HG02840 (cell line): ENCODE data around the gene LIFR.

ENCODE experiments used
- ATAC-seq: cut with Tn5 transposase; IDR thresholded peaks from one replicate; pipeline ENCODE4 v1.9.1; 2021; ENCODE audit warnings: mild to moderate bottlenecking, moderate library complexity, moderate number of reproducible peaks; ENCODE audit not compliant: unreplicated experiment, low FRiP score

LIFR gene

DNA sequence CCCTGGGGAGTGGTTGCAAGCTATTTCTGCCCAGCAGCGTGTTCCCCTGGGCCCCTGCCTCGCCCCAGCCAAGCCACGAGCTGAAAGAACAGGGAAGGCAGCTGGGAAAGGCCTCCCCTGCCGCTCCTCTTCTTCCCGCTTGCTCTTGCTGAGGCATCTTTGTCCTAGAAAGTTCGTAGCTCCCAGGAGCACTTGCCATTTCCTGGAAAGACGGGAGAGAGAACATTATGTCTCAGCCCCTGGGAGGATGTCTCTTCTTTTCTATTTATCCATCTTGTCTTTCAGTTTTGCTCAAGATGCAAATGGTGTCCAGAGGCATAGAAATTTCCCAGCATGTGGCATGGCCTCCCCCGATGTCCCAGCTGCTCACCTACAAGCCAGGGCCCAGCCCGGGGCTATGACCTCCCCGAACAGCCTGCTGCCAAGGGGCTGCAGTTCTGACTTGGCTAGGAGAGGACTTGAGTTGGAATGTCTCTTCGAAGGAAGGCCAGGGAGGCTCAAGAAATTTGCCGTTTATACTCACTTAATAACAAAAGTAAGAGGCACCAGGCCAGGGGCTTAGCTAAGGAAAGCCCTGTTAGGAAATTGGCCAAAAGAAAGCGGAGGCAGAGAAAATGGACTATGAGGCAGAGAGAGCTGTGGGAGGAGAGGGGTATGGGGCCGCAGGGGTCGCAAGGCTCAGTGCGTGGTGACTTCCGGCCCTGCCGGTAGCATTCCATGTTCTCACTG, 87.3 kb downstream of the LIFR start:
- ATAC-seq: no peak

DNA sequence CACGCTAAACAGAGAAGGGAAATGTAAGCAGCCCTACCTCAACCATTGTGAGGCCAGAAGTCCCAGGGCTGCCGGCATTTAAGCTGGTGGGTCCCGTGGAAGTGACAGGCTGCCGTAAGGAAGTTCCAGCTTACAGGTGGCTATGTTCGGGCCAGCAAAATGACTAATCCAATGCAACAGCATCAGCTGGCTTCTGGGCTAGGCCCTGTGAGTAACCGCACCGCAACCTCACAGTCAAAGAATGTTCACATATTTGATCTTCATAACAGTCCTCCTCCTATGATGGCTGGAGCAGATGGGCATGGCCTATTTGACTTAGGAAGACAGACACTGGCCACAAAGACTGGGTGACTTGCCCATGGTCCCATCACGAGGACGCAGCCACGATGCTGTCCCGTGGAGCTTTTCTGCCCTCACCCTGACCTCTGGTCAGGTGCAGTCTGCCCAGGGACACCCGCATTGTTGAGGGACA, 88.2 kb downstream of the LIFR start:
- no peak for ATAC-seq

DNA sequence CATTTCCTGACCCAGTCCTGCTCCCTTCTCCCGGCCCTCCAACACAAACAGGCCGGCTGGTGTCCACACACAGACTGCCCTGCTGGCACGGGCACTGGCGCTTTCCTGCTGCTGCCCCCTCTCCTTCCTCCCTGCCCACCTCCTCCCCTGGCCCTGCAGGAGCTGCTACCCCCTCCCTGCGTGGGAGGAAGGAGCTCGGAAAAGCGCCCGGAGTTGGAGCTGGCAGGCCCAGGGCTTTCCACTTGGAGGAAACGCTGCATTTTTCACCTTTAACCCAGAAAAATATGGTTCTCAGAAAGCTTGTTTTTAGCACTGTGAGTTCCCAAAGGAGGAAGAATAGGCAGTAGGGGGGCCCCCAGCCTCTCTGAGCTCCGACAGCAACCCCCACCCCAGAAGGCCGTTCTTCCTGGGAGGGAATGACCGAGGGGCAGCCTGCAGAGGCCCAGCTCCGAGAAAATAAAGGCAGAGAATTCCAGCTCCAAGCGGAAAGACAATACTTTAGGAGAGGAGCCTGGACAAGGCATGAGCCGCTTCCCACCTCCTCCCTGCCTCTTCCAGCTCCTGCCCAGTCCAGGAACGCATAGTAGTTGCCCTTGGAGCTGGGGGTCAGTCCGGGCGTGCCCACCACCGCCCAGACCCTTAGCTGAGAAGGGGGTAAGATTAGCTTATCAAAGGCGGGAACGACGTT, 88.9 kb downstream of the LIFR start:
- no peak for ATAC-seq

DNA sequence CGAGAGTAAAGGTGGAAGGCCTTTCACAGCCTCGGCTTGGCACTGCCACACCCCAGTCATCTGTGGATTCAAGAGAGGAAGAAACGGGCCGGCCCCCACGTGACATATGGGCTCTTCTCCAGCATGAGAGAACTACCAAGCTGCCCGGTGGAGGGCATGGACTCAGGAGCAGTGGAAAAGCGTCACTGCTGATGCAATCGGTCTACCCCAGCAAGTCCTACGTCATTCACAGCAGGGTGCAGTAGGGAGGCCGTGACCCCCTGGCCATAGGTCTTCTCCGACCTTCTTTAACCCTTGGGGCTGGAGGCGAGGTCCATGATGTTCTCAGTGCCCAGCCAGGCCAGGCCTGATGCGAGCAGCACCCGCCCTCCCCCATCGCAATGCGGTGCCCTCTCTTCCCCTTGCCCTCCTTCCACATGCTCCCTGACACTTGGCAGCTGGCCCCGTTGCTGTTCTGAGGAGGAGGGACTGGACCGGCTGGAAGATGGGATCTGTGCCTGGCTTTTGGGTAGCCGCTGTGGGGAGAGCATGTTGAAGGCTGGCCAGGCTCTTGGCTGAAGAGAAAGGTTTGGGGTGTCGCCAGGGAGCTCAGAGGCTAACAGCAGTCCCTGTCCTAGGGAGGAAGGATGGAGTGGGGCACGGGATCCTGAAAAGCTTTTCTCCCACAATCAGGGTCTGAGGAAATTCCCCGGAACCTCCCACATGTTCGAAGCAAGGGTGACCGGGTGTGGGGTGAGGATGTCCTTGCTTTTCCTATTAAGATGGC, 89.8 kb downstream of the LIFR start:
- no peak for ATAC-seq

DNA sequence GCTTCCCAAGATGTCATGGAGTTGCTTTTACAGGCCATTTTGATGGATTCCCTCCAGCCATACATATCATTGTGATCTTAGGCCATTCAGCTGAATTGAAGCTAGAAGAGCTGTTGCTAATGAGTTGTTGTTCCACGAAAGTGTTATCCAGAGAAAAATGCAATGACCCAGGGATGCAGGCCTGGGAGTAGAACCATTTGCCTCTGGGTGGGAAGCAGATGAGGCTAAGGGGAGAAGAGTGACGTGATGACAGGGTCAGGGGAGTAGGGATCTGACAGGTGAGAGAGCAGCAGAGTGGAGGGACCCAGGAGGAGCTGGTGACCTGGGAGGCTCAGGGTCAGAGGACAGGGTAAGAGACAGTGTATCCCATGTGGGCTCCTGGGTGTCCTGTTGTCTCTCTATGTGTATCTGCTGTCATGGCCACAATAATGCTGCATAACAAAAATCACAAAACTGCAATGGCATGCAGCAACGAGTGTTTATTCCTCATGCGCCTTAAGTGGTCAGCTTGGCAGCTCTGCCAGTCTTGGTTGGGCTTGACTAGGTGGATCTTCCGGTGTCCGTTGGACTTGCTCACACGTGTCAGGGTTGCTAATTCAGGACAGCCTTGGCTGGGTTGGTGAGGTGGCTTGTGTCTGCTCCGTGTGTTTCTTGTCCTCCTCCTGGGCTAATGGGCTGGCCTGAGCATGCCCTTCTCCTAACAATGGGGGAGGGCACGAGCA, 90.6 kb downstream of the LIFR start:
- no peak for ATAC-seq

DNA sequence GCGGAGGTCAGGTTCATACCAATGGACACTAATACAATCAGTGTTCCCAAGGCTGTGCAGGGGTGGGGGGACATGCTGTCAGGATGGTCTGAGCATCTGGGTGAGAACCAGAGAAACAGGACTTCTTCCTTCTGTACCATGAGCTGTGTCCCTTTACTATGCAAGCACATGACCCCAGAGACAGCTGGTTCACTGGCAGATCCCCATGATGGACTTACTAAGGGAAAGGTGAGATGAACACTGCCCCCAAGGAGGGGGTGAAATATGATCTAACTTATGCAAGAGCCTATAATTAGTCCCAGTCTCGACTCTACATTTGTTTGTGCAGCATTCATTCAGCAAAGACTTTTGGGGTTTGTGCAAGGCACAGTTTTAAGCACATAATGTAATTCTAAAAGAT, 91.4 kb downstream of the LIFR start:
- ATAC-seq: no peak

DNA sequence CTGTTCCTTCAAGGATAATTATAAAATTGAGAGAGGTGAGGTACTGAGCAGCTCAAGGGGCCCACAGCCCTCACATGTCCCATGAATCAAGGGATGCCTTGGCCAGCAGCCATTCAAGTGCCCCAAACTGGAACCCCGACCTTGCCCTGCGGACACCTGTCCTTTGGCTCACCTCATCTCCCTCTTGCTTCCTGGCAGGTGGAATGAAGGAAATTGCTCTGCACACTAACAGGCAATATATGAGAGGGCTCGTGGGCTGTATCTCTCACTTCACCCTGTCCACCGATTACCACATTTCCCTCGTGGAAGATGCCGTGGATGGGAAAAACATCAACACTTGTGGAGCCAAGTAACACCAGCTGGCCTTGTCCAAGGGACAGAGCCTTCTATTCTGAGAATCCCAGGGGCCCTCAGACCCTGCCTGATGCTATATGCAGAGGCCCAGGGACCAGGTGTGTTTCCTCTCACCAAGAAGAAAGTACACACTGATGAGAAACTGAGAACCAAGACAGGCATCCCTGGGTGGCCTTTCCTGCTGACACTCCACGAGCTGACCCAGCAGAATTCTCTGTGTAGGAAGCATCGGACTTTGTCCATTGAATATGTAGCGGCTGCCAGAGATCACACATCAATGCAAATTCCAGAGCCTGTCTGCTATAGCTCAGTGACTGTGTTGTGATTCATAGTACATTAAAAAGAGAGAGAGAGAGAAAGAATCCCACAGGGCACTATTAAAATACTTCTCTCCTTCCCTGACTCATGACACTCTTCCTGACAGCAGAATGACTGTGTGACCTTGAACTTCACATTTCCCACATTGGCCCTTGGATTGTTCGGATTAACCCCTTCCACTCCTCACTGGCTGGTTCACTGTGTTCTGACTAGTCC, 92.6 kb downstream of the LIFR start:
- ATAC-seq: no peak

DNA sequence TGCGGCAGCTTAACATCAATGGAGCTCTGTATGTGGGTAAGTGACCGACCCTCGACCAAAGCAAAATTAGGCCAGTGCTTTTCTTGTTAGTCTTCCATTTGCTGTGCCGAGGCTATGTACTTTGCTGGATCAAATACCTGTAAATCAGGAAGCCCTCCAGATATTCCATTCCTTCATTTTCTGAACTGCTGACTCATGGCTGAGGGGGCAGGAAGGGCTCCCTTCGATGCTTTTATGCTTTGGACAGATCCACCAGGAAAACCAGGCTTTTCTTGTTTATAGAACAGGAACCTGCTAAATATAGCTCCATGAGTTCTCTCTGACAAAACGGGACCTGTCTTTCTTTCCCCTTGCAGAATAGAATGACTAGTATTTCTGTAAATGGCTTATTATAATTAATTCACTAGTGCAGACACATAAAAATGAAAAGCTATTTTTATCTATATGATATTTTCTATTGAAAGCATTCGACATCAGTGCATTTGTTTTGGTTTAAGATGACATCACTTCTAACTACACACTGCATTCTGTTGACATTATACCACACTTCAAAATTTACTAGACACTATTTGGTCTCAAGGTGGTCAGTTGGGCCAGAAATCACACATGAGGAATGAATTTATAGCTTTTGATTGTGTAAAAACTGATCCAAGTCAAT, 93.3 kb downstream of the LIFR start:
- ATAC-seq: no peak

DNA sequence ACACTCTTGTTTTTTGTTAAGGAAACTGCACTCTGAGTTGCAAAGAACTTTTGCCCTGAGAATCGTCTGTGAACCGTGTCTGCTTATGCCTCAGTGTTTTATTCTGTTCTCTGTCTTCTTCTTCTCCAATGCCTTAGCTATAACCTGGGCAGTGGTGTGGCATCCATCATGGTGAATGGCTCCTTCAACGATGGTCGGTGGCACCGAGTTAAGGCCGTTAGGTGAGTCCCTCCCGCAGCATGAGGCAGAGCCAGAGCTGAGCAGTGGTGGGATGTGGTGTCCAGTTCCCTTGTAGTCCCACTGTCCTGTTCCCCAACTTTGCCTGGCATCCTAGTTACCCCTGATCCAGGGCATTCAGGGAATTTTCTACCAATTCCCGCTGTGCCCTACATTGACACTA, 98.3 kb downstream of the LIFR start:
- ATAC-seq: no peak

DNA sequence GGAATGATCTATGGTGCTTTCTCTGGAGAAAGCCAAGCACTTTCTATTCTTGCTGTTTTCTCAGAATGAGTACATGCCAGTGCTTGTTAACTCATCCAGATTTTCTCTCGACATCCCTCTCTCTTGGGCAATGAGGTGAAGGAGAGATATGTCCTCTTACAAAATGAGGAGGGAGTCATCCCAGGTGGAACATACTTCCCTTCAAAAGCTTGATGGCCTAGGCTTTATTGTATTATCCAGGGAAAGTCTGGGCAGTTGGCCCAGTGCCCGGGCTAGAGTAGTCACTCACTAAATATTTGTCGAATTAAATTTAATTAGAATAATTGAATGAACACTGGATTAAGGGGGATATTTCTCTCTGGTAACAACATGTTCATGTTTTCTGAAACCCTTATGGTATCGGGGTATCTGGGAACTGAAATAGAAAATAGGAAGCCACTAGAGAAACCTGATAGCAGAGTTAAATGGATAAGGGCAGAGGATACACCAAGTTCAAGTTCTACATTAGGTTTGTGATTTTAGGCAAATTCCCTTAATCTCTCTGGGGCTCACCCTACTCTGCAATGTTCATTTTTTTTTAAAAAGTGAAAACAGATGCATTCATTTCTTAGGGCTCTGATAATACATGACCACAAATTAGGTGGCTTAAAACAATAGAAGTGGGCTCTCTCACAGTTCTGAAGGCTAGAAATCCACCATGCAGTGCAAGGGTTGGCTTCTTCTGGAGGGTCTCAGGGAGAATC, 99.6 kb downstream of the LIFR start:
- ATAC-seq: no peak

DNA sequence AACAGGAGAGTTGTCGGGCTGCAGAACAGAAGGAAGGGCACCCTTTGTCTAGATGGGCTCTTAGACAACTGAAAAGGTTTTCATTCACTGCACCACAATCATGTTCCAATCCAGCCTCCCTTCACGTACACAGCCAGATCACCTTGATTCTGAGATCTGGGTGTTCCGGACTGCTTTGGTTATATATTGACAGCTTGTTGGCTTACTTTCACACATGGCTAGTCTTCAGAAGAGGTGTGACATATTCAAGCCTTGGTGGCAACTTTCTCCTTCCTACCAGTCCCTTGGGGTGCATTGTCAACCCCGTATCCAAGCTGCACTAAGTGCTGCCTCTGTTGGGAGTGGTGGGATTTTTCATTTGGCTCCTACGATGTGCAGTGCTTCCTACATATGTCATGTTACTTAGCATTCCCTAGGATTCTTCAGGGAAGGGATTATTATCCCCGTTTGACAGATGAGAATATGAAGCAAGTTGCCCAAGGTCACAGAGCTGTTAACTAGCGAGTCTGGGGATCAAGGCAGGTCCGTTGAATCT, 100.6 kb downstream of the LIFR start:
- no peak for ATAC-seq

DNA sequence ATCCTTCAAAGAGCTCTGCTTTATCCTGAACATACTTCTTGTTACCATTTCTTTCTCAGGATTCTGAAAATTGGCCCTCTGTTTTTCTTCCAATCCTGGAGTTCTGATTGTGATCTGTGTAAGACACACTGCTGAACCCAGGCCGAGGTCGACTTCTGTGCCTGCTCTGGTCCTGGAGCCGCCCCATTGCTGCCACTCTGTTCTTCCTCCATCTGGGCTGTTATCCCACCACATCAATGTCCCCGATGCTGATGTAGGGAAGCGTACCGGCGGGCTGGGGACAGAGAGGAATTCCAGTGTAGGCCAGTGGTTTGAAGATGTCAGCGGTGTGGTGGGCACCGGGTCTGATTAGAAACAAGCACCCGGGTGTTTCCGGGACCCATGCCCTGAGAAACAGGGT, 102.5 kb downstream of the LIFR start:
- peak; percentile 5 for ATAC-seq

DNA sequence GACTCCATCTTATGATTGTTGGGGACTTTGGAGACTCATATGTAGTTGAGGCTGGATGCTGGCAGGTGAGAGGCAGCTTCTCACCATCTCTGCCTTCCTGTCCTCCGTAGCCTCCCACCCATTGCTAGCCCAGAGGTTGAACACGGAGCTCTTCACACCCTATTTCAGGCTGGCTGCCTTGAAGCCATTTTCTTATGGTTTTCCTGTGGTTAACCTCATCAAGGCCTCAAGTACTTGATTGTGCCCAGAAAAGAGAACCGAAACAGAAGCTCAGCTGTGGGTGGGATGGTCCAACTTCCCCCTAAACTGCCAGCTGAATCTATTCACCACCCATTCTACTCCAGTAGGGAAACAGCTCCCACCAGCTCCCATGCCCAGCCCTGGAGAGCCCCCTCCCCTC, 102.9 kb downstream of the LIFR start:
- ATAC-seq: peak; percentile 98

DNA sequence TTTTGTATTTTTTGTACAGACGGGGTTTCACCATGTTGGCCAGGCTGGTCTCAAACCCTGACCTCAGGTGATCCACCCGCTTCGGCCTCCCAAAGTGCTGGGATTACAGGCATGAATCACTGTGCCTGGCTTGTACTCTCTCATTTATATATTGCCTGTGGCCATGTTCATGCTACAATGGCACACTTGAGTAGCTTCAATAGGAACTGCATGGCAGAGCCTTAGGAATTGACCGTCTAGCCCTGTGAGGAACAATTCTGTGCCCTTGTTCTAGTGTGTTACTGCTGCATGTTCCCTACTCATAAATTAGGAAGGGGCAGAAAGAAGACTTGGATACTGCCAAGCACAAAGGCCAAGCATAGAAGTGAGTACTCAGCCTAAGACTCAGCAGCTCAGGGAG, 104.2 kb downstream of the LIFR start:
- no peak for ATAC-seq

DNA sequence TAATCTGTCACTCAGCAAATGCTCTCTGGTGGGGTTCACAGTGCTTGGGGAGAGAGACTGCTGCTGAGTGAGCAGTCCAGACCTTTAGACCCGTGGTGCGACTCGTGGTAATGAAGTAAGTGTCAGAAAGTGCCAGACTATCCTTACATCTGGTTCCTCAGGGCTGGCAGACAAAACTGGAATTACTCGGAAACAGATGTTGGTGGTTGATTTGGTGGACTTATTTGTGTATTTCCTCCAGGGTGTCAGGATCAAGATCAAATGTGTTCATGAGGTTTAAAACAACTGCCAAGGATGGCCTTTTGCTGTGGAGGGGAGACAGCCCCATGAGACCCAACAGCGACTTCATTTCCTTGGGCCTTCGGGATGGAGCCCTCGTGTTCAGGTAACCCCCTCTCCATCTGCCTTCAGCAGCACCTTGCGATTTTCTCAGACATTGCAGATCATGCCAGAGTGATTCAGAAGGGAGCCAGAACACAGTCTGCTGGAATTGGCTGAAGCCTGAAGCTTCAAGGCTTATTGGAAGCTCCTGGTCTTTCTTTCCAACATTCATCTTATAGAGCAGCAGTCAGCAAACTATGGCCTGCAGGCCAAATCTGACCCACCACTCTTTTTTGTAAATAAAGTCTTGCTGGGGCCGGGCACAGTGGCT, 105.2 kb downstream of the LIFR start:
- no peak for ATAC-seq

DNA sequence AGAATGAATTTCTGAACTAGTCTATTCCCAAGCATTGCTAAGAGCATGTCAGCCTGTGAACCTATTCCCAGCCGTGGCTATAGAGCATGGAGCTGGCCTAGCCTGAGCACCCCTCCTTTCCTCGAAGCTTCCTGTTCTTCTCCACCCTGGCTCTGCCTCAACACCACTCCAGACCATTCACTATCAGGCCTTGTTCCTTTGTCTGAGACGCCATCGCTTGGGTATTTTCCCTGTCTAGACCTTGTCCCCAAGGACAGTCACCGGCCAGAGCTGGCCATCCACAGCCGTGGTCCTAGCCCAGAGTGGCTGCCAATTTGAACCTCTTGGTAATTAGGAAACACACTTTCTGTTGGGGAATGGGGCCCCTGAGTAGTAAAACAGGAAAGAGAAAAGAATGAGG, 105.8 kb downstream of the LIFR start:
- ATAC-seq: no peak

DNA sequence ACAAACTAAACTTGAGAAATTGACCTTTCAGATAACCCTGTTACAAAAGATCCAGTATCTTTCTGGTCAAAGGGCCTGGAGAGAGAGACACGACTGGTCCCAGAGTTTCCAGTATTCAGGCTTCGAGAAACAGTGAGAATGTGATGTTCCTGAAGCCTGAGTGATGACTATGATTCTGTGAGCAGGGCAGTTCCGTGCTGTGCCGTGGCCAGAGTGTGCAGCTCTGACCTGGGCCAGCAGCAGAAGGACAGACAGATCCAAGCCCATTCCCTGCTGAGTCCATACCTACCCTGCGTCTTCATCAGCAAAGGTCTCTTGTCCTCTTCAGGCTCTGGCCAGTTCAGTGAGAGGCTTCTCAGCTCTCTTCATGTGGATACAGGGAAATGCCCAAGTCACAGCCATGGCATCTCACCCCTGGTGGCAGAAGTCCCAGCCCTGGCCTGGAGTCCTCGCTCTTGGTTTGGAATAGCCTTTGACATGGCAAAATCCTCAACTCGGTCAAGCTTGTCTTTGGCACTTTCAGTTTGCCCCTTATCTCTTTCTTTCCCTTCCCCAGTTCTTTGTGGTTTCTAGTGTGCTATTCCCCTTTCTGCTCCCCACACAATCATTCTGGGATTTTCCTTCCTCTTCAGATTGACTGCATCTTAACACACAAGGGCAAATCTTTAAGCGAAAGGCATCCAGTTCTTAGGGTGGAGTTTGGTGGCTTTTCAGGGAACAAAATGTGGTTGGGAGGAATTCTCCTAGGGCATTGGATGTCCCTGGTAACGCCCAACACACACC, 107.7 kb downstream of the LIFR start:
- no peak for ATAC-seq
